ENCODE measurements around the gene TRMT13. TPM values are rescaled to one million over a fixed set of nuclear protein-coding genes. Genes with fewer than 3 reads are reported as not detected.
"Not testable (repeated sequence)": the region's sequence is repeated elsewhere in the genome, so short reads cannot be mapped to it uniquely, and the experiment has no call there.

The TRMT13 gene
- total RNA-seq, 1 experiment from 2014 or later: 12.7 TPM

GRCh38 chr1:100188617-100189016 lies 55.7 kb downstream of the TRMT13 start (continued):
- TF ChIP-seq IRF2 (CRISPR knock-in tag; IDR thresholded peaks at IDR 0.05; ENCODE audit: borderline replicate concordance, low read depth): no peak
- TF ChIP-seq GTF2I (CRISPR knock-in tag; conservative IDR thresholded peaks at IDR 0.05): no peak
- TF ChIP-seq NFE2L1 (CRISPR knock-in tag; IDR thresholded peaks at IDR 0.05): no peak

- no peak overlapping the region for H3K4me3 Mint-ChIP-seq
- peaks cover 46% of the 10 kb centered on the region for H3K36me3 Mint-ChIP-seq
- no peak for TF ChIP-seq PRRX2 (CRISPR knock-in tag; IDR thresholded peaks at IDR 0.05)
- no peak for TF ChIP-seq ESRRA (CRISPR knock-in tag; IDR thresholded peaks at IDR 0.05; ENCODE audit: borderline replicate concordance)
- no peak for TF ChIP-seq TP53 (CRISPR knock-in tag; IDR thresholded peaks at IDR 0.05)
- TF ChIP-seq ZSCAN18 (CRISPR knock-in tag; IDR thresholded peaks at IDR 0.05): no peak
- TF ChIP-seq ETV6 (CRISPR knock-in tag; IDR thresholded peaks at IDR 0.05): no peak
- no peak for TF ChIP-seq TEAD1 (CRISPR knock-in tag; IDR thresholded peaks at IDR 0.05)
- no peak for TF ChIP-seq ATF3 (CRISPR knock-in tag; conservative IDR thresholded peaks at IDR 0.05)
- TF ChIP-seq GABPB1 (CRISPR knock-in tag; IDR thresholded peaks at IDR 0.05): no peak
- no peak for TF ChIP-seq SP1 (CRISPR knock-in tag; conservative IDR thresholded peaks at IDR 0.05)
- no peak for TF ChIP-seq OVOL2 (CRISPR knock-in tag; IDR thresholded peaks at IDR 0.05; ENCODE audit: borderline replicate concordance)
- no peak for TF ChIP-seq TCF7 (CRISPR knock-in tag; IDR thresholded peaks at IDR 0.05; ENCODE audit: low read depth)
- TF ChIP-seq USF2 (CRISPR knock-in tag; IDR thresholded peaks at IDR 0.05): no peak
- TF ChIP-seq RELA (CRISPR knock-in tag; IDR thresholded peaks at IDR 0.05; ENCODE audit: borderline replicate concordance): no peak
- peaks cover 11% of the 10 kb centered on the region for H3K4me1 Mint-ChIP-seq
- H3K27ac Mint-ChIP-seq: no peak overlapping the region
- ATAC-seq (no peak), DNase-seq (ENCODE audit: low spot score) (no peak)
- H3K9me3 Mint-ChIP-seq: no peaks in the 10 kb centered on the region
- CTCF ChIA-PET: no interaction called here
- no peaks in the 10 kb centered on the region for H3K27me3 Mint-ChIP-seq (ENCODE audit: low read depth)
- POLR2A ChIA-PET: no interaction called here
Measured at GRCh38 chr1:100198596-100198995, 65.6 kb downstream of the TRMT13 start.

GRCh38 chr1:100200060-100200459 lies 67.1 kb downstream of the TRMT13 start:
- peaks cover 56% of the 10 kb centered on the region for H3K36me3 Mint-ChIP-seq
- H3K9me3 Mint-ChIP-seq; H3K27ac Mint-ChIP-seq; POLR2A ChIA-PET; H3K27me3 Mint-ChIP-seq (ENCODE audit: low read depth); H3K4me3 Mint-ChIP-seq: not testable (repeated sequence)
- CTCF ChIA-PET: interaction anchor here (0.8 kb wide), 1 partner anchor 153 kb away, joined by 3 read pairs; the partner anchor contains the start of gene CDC14A
- peaks cover 11% of the 10 kb centered on the region for H3K4me1 Mint-ChIP-seq
- ATAC-seq: peak; percentile 24; the same call in 1 of the 2 replicates
- DNase-seq (ENCODE audit: low spot score): peak; percentile 57

Other genes with a start within 250 kb of the TRMT13 start
- gene SLC35A3, start 163.2 kb upstream of the TRMT13 start, total RNA-seq (2021): 14.1 to 15.9 TPM (median 14.5 TPM) in 3 replicates
- gene SASS6, start 233 bp upstream of the TRMT13 start, total RNA-seq (2021): 13.0 to 13.6 TPM (median 13.6 TPM) in 3 replicates
- gene LRRC39, start 45.1 kb downstream of the TRMT13 start, total RNA-seq (2021): 0.25 to 0.46 TPM (median 0.27 TPM) in 3 replicates
- 20.1 to 22.9 TPM (median 21.6 TPM) in 3 replicates for gene DBT, start 116.7 kb downstream of the TRMT13 start, total RNA-seq (2021)
- 31.1 to 35.7 TPM (median 35.2 TPM) in 3 replicates for gene RTCA, start 133.1 kb downstream of the TRMT13 start, total RNA-seq (2021)
- 8.7 to 11.1 TPM (median 10.3 TPM) in 3 replicates for gene CDC14A, start 219.3 kb downstream of the TRMT13 start, total RNA-seq (2021)

Measured in WTC11 (cell line).